Activated naive CD4-positive, alpha-beta T cell treated with anti-CD3 and anti-CD28 coated beads, Interleukin-2, amount 10 ng/mL, durations not matched to agents 7 days and 5 days (primary cell): Measurements from ENCODE around the gene LRRN2.

Experiments
- CTCF ChIA-PET: fragments of 350-600 bp; sonication (Branson Sonifier 250); formaldehyde crosslinking; loops from one replicate; lab custom pipeline; 2021; ENCODE audit warnings: antibody characterized with exemption; lab: Charles Lee
- DNase-seq: peaks from one replicate; pipeline ENCODE4 v3.0.0-alpha.2; 2020
- H3K27ac Mint-ChIP-seq: one replicate; pipeline ENCODE4 v1.8.0; 2021; ENCODE audit warnings: mild to moderate bottlenecking, moderate library complexity, mixed read lengths
- H3K27me3 Mint-ChIP-seq: one replicate; pipeline ENCODE4 v1.8.0; 2021; ENCODE audit warnings: mild to moderate bottlenecking, mixed read lengths
- H3K36me3 Mint-ChIP-seq: one replicate; pipeline ENCODE4 v1.8.0; 2021; ENCODE audit warnings: mixed read lengths
- H3K4me1 Mint-ChIP-seq: one replicate; pipeline ENCODE4 v1.8.0; 2021; ENCODE audit warnings: mixed read lengths
- H3K4me3 Mint-ChIP-seq: one replicate; pipeline ENCODE4 v1.8.0; 2021; ENCODE audit warnings: mild to moderate bottlenecking, moderate library complexity, mixed read lengths
- H3K9me3 Mint-ChIP-seq: one replicate; pipeline ENCODE4 v1.8.0; 2021; ENCODE audit warnings: mixed read lengths

The LRRN2 gene

GRCh38 chr1:204673209-204673608 lies 12.3 kb downstream of the LRRN2 start:
- Mint-ChIP-seq H3K27ac (no peak overlapping the region), H3K9me3 (no peaks in the 10 kb centered on the region), H3K27me3 (peaks cover 34% of the 10 kb centered on the region), H3K4me1 (no peaks in the 10 kb centered on the region), H3K4me3 (no peak overlapping the region), H3K36me3 (no peaks in the 10 kb centered on the region)
- CTCF ChIA-PET, result interaction anchor here (1.8 kb wide), 1 partner anchor 90 kb away, joined by 5 read pairs; no protein-coding TSS in a partner anchor
- DNase-seq, result no peak

GRCh38 chr1:204672482-204673121 lies 12.9 kb downstream of the LRRN2 start:
- no peak overlapping the region for H3K4me3 Mint-ChIP-seq
- no peak for DNase-seq
- CTCF ChIA-PET, result interaction anchor here (1.8 kb wide), 1 partner anchor 91 kb away, joined by 5 read pairs; no protein-coding TSS in a partner anchor

GRCh38 chr1:204672069-204672468 lies 13.5 kb downstream of the LRRN2 start:
- Mint-ChIP-seq H3K4me1 (no peaks in the 10 kb centered on the region), H3K36me3 (no peaks in the 10 kb centered on the region), H3K27ac (no peak overlapping the region), H3K9me3 (no peaks in the 10 kb centered on the region), H3K4me3 (no peak overlapping the region), H3K27me3 (peaks cover 30% of the 10 kb centered on the region)
- no peak for DNase-seq
- CTCF ChIA-PET, result no interaction called here

More at GRCh38 chr1:204672482-204673121, 12.9 kb downstream of the LRRN2 start:
- Mint-ChIP-seq H3K4me1 (no peaks in the 10 kb centered on the region), H3K27me3 (peaks cover 33% of the 10 kb centered on the region), H3K36me3 (no peaks in the 10 kb centered on the region), H3K27ac (no peak overlapping the region), H3K9me3 (no peaks in the 10 kb centered on the region)

- no peak overlapping the region for H3K27ac Mint-ChIP-seq
- H3K27me3 Mint-ChIP-seq, result peaks cover 18% of the 10 kb centered on the region
- H3K36me3 Mint-ChIP-seq, result no peaks in the 10 kb centered on the region
- CTCF ChIA-PET, result no interaction called here
- no peak for DNase-seq
- no peak overlapping the region for H3K4me3 Mint-ChIP-seq
- H3K4me1 Mint-ChIP-seq, result no peaks in the 10 kb centered on the region
- H3K9me3 Mint-ChIP-seq, result no peaks in the 10 kb centered on the region
Measured at GRCh38 chr1:204670152-204670927, 15.2 kb downstream of the LRRN2 start.

- CTCF ChIA-PET, result no interaction called here
- no peak for DNase-seq
- Mint-ChIP-seq H3K4me1 (no peaks in the 10 kb centered on the region), H3K36me3 (no peaks in the 10 kb centered on the region), H3K27me3 (peaks cover 25% of the 10 kb centered on the region), H3K9me3 (no peaks in the 10 kb centered on the region), H3K27ac (no peak overlapping the region), H3K4me3 (no peak overlapping the region)
Measured at GRCh38 chr1:204669579-204669978, 16.0 kb downstream of the LRRN2 start.

- H3K27me3 Mint-ChIP-seq, result peaks cover 40% of the 10 kb centered on the region
- H3K4me3 Mint-ChIP-seq, result no peak overlapping the region
- no peak overlapping the region for H3K27ac Mint-ChIP-seq
- DNase-seq, result no peak
- no peaks in the 10 kb centered on the region for H3K9me3 Mint-ChIP-seq
- no peaks in the 10 kb centered on the region for H3K36me3 Mint-ChIP-seq
- CTCF ChIA-PET, result no interaction called here
- no peaks in the 10 kb centered on the region for H3K4me1 Mint-ChIP-seq
Measured at GRCh38 chr1:204664384-204664651, 21.2 kb downstream of the LRRN2 start.

GRCh38 chr1:204663644-204664383 lies 21.7 kb downstream of the LRRN2 start:
- Mint-ChIP-seq H3K4me3 (no peak overlapping the region), H3K27me3 (peaks cover 40% of the 10 kb centered on the region), H3K9me3 (no peaks in the 10 kb centered on the region), H3K27ac (no peak overlapping the region), H3K36me3 (no peaks in the 10 kb centered on the region), H3K4me1 (no peaks in the 10 kb centered on the region)
- CTCF ChIA-PET, result no interaction called here
- DNase-seq, result no peak

- H3K4me3 Mint-ChIP-seq, result no peak overlapping the region
- CTCF ChIA-PET, result interaction anchor here (0.7 kb wide), 1 partner anchor 15 kb away, joined by 3 read pairs; no protein-coding TSS in a partner anchor
- H3K27me3 Mint-ChIP-seq, result peaks cover 34% of the 10 kb centered on the region
- no peaks in the 10 kb centered on the region for H3K4me1 Mint-ChIP-seq
- no peak overlapping the region for H3K27ac Mint-ChIP-seq
- no peaks in the 10 kb centered on the region for H3K36me3 Mint-ChIP-seq
- H3K9me3 Mint-ChIP-seq, result no peaks in the 10 kb centered on the region
- DNase-seq, result no peak
Measured at GRCh38 chr1:204662530-204662929, 23.0 kb downstream of the LRRN2 start.

GRCh38 chr1:204660509-204660908 lies 25.0 kb downstream of the LRRN2 start:
- CTCF ChIA-PET, result no interaction called here
- H3K27me3 Mint-ChIP-seq, result peaks cover 38% of the 10 kb centered on the region
- H3K4me1 Mint-ChIP-seq, result no peaks in the 10 kb centered on the region
- no peak overlapping the region for H3K4me3 Mint-ChIP-seq
- H3K9me3 Mint-ChIP-seq, result no peaks in the 10 kb centered on the region
- no peak overlapping the region for H3K27ac Mint-ChIP-seq
- H3K36me3 Mint-ChIP-seq, result no peaks in the 10 kb centered on the region
- DNase-seq, result no peak

GRCh38 chr1:204659056-204659455 lies 26.5 kb downstream of the LRRN2 start:
- H3K4me1 Mint-ChIP-seq, result no peaks in the 10 kb centered on the region
- H3K9me3 Mint-ChIP-seq, result no peaks in the 10 kb centered on the region
- no peak for DNase-seq
- H3K27ac Mint-ChIP-seq, result no peak overlapping the region
- H3K4me3 Mint-ChIP-seq, result no peak overlapping the region
- H3K27me3 Mint-ChIP-seq, result peaks cover 42% of the 10 kb centered on the region
- CTCF ChIA-PET, result no interaction called here
- H3K36me3 Mint-ChIP-seq, result no peaks in the 10 kb centered on the region

GRCh38 chr1:204658295-204658694 lies 27.2 kb downstream of the LRRN2 start:
- Mint-ChIP-seq H3K4me3 (no peak overlapping the region), H3K27me3 (peaks cover 43% of the 10 kb centered on the region), H3K36me3 (no peaks in the 10 kb centered on the region), H3K27ac (no peak overlapping the region), H3K9me3 (no peaks in the 10 kb centered on the region), H3K4me1 (no peaks in the 10 kb centered on the region)
- CTCF ChIA-PET, result no interaction called here
- DNase-seq, result no peak

- no peak overlapping the region for H3K4me3 Mint-ChIP-seq
- no peaks in the 10 kb centered on the region for H3K9me3 Mint-ChIP-seq
- no peaks in the 10 kb centered on the region for H3K36me3 Mint-ChIP-seq
- peaks cover 53% of the 10 kb centered on the region for H3K27me3 Mint-ChIP-seq
- H3K4me1 Mint-ChIP-seq, result no peaks in the 10 kb centered on the region
- no peak for DNase-seq
- CTCF ChIA-PET, result interaction anchor here (1.8 kb wide), 1 partner anchor 153 kb away, joined by 6 read pairs; no protein-coding TSS in a partner anchor
- H3K27ac Mint-ChIP-seq, result no peak overlapping the region
Measured at GRCh38 chr1:204653590-204654340, 31.8 kb downstream of the LRRN2 start.

- Mint-ChIP-seq H3K27me3 (peaks cover 53% of the 10 kb centered on the region), H3K9me3 (no peaks in the 10 kb centered on the region), H3K36me3 (no peaks in the 10 kb centered on the region), H3K4me3 (no peak overlapping the region), H3K4me1 (no peaks in the 10 kb centered on the region), H3K27ac (no peak overlapping the region)
- CTCF ChIA-PET, result interaction anchor here (1.1 to 1.9 kb wide), 3 partner anchors 87 to 154 kb away, joined by 4 to 5 read pairs (median 4); no protein-coding TSS in a partner anchor
- no peak for DNase-seq
Measured at GRCh38 chr1:204652497-204652896, 33.0 kb downstream of the LRRN2 start.
